Renal cortical epithelial cell (primary cell): ENCODE results near the gene DNAJC15. TPM values are rescaled to one million over a fixed set of nuclear protein-coding genes. Genes with fewer than 3 reads are reported as not detected.
A peak's percentile ranks its signal among the peaks of the same experiment; 100 is the strongest.
"Not testable (repeated sequence)": the region's sequence is repeated elsewhere in the genome, so short reads cannot be mapped to it uniquely, and the experiment has no call there.

Source experiments
- DNase-seq: peaks from one replicate; pipeline ENCODE4 v3.0.0-alpha.2; 2011; ENCODE audit warnings: low read depth
- total RNA-seq: library from RNA; depleted of rRNA; stranded (reverse); fragments of >200 nt; gene quantifications from 2 replicates; pipeline ENCODE4 v1.2.3, GENCODE V29; 2014

Gene DNAJC15
- total RNA-seq, 1 donor from 2014 or later: 23.7 TPM

- no peak for DNase-seq
These were observed 21.4 kb downstream of the DNAJC15 start for GRCh38 chr13:43044720-43045301.

DNA sequence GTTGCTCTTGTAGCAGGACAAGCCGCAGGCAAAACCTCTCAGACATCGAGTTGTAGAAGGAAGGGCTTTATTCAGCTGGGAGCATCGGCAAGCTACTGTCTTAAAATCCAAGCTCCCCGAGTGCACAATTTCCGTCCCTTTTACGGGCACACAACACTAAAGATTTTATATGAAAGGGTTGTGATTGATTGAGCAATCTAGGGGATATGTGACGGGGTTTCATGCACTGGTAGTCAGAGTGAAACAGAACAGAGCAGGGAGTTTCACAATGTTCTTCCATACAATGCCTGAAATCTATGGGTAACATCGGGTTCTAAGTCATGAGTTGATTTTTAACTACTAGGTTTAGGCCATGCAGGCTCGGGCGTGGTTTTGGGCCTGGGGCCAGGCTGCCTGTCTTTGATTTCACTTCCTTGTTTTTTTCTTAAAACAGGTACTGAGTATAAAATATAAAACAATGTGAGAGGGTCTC is 22.0 kb downstream of the DNAJC15 start:
- peak; percentile 92 for DNase-seq

DNA sequence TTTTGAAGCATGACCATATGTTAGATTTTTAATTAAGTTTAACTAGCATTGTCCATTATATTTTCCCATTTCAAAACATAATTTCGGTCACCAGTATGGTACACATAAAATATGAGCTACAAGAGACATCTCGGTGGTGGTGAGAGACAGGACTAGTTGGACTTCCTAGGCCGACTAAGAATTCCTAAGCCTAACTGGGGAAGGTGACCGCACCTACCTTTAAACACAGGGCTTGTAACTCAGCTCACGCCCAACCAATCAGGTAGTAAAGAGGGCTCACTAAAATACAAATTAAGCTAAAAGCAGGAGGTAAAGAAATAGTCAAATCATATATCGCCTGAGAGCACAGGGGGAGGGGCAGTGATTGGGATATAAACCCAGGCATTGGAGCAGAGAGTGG is 22.9 kb downstream of the DNAJC15 start:
- no peak for DNase-seq

DNA sequence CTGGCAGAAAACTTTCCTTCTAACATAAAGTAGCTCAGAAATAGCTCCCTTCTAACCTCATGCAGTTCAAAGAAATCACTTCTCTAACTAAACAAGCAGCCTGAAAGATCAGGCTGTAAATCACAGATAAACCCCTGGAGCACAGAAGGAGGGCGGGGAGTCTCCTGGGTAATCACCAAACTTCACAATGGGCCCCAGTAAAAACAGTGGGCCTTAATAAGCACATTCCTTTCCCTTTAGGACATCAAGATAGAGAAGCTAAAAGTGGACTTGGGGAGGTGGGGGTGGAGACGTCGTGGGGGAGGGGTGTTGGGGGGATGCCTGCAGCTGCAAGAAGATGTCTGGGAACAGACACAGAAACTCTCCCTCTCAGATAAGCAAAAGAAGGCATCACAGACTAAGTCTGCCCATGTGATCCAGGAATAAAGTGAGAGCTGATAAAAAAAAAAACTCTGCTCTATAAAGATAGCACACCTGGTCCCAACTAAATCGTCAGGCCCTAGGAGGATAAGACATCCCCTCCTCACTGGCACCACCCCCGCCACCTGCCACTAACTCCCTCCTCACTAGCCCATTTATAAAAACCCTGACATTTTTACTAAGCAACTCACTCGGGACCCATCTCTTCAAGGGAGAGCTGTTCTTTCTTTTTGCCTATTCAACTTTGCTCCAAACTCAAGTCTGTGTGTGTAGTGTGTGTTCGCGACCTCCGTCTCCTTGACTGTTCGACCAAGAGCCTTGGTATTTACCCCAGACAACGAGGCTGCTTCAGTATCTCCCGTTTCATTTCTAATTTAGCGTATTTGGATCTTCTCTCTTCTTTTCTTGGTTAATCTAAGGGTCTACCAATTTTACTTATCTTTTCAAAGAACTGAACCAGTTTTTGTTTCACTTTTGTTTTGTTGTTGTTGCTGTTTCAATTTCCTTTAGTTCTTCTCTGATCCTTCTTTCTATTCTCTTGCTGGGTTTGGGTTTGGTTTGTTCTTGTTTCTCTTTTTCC is 31.7 kb downstream of the DNAJC15 start:
- DNase-seq: peak; percentile 81

- DNase-seq: peak; percentile 38
These were observed 34.4 kb downstream of the DNAJC15 start for GRCh38 chr13:43057653-43058317.

DNA sequence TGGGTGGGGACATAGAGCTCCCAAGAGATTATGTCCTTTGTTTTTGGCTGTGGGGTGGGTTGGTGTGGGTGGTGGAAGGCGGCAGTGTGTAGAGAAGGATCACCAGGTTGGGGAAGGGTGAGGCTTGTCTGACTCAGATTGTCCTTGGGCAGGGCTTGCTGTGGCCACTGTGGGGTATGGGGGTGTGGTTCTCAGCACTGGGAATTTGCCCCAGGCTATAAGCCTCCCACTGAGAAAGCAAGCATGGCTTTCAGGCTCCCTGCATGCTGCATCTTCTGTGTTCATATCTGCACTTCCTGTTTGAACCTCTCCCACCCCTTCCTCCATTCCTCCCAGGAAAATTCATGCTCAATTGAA is 34.9 kb downstream of the DNAJC15 start:
- peak; percentile 95 for DNase-seq

DNA sequence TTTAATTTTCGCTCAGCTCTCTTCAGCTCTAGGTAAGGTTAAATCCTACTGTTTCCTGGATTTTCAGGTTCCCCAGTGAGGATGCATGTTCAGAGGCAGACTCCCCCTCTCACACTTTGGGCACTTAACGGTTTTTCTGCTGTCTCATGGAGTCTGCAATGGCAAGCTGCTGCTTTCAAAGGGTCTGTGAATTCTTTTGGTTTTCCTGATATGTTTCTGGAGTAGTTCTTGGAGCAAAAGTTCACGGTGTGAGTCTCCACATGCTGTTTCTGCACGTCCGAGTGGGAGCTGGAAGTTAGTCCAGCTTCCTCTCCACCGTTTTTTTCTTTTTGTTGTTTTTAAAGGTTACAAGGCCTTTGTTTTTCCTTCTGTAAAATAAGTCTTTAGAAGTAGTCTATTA is 35.4 kb downstream of the DNAJC15 start:
- no peak for DNase-seq

- not testable (repeated sequence) for DNase-seq
These were observed 36.4 kb downstream of the DNAJC15 start for GRCh38 chr13:43059779-43060178.

GRCh38 chr13:43060806-43061205 is 37.4 kb downstream of the DNAJC15 start:
- not testable (repeated sequence) for DNase-seq

DNA sequence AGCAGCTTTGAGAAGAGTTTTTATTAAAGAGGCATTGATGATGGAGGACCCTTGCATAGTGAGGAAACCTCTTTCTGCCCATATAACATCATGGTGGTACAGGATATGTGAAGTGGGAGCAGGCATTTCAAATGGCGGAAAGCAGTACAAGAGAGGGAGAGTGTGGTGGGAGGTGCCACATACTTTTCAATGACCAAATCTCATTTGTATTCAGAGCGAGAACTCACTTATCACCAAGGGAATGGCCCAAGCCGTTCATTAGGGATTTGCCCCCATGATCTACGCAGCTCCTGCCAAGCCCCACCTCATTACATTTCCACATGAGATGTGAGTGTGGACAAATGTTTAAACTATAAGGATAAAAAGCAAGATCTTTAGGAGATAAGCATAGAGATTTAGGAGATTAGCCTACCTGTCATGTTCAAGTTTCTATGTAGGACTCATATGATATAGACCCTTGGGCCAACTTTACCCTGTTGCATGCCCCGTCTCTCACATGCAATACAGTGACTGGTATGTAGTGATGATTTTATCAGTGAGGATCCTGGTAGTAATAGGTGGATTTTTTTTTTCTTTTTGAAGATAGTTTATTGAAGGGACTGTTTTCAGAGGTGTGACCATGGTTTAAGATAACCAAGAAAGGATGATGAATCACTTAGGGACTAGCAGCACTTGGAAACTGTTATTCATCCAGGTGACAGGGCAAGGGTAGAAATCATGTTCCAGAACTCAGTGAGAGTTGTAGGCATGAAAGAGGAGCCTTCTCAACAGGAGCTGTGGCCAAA is 38.3 kb downstream of the DNAJC15 start:
- DNase-seq: peak; percentile 50

DNA sequence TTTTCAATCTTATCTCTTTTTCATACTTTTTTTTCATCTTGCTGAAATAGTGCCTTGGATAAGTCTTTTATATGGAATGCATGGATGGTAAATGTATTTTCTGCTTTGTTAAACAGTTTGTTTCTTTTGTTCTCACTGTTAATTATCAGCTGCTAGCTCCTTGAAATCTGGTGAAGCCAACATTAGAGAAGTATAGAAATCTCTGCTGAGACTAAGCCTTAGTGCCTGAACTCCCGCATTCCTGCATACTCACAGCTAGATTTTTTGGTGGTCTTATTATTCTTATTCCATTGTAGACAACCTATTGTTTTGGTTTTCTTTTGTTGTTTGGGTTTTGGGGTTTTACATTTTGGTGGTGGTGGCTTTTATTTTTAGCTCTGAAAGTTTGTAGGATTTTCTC is 48.4 kb downstream of the DNAJC15 start:
- DNase-seq: no peak

DNA sequence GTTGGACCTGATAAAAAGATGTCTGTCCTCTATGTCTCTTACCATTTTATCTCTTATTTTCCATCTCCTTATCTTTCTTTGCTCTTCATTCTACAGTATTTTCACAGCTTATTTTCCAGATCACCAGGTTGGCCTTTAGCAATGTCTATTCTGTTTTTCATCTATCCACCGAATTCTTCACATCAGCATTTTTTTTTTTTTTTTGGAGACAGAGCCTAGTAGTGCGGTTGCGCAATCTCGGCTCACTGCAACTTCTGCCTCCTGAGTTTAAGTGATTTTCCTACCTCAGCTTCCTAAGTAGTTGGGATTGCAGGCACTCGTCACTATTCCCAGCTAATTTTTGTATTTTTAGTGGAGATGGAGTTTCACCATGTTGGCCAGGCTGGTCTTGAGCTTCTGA is 49.0 kb downstream of the DNAJC15 start:
- peak; percentile 55 for DNase-seq

DNA sequence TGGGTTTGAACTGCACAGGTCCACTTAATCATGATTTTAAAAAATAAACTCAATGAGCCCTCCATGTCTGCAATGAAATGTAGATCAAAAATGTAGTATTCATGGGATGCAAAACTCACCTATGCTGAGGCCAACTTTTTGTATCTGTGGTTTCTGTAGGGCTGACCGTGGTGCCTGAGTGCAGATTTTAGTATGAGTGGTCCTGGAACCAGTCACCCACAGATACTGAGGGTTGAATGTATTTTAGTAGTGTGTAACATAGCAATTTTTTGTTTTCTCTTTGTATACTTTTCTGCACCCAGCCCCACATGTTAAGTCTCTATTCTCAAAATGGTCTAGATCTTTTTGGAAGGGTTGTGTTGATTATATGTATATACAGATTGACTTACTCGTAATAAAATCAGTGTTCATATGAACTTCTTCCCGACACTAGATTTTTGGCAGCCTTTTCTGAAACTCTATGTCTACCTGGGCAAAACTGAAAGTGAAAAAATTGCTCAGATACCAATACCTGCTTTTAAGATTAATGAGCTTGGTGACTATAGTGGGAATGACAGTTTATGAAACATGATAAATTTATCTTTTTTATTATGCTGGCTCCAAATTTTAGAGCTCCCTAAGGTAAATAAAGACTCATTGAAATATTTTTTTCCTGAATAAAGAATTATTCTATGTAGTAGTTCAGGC is 51.6 kb downstream of the DNAJC15 start:
- DNase-seq: no peak

DNA sequence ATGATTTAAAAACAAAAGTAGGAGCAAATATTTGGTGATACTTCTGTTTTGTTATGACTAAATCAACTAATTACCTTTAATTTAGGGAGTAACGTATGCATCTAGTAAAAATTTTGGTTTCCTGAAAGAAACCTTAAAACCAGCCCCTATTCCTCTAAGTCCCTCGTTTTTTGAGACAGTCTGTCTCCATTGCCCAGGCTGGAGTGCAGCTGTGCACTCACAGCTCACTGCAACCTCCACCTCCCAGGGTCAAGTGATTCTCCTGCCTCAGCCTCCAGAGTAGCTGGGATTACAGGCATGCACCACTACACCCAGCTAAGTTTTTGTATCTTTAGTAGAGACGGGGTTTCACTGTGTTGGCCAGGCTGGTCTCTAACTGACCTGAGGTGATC is 52.1 kb downstream of the DNAJC15 start:
- DNase-seq: not testable (repeated sequence)

- no peak for DNase-seq
These were observed 53.7 kb downstream of the DNAJC15 start for GRCh38 chr13:43077046-43077445.

- no peak for DNase-seq
These were observed 54.1 kb downstream of the DNAJC15 start for GRCh38 chr13:43077461-43077860.

- DNase-seq: no peak
These were observed 54.5 kb downstream of the DNAJC15 start for GRCh38 chr13:43077906-43078305.

- DNase-seq: no peak
These were observed 55.0 kb downstream of the DNAJC15 start for GRCh38 chr13:43078399-43078798.

DNA sequence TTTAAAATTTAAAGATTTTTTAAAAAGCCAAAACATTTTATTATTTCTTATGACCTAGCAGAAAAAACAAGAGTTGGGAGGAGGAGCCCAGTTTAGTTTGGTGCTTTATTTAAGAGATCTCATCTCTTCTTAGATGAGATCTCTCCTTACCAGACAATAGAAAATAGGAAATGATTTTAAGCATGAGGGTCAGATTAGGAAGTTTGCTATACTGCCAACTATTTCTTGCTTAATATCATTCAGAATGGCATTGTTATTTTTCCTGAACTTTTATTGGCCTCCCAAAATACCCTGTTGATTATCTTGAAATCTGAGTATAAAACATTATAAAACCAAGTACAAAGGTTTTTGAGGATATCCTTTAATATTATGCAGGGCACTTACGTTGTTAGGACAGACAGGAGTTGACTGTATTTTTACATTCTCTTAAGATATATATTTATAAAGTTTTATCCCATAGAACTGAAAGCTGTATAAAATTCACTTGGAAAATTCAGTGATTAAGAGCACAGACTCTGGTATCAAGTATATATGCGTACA is 56.1 kb downstream of the DNAJC15 start:
- no peak for DNase-seq

- no peak for DNase-seq
These were observed 56.8 kb downstream of the DNAJC15 start for GRCh38 chr13:43080199-43080598.

DNA sequence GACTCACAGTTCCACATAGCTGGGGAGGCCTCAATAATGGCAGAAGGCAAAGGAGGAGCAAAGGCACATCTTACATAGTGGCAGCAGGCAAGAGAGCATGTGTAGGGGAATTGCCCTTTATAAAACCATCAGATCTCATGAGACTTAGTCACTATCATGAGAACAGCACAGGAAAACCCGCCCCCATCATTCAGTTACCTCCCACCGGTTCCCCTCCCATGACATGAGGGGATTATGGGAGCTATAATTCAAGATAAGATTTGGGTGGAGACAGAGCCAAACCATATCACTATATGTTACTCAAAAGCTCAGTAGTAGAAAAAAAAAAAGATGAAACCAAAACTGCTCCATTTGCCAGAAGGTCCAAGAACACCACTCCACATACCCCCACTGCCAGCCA is 58.5 kb downstream of the DNAJC15 start:
- no peak for DNase-seq
